ENCODE results near the gene ZSWIM6.

GRCh38 chr5:61410811-61411210, 78.8 kb downstream of the ZSWIM6 start:
- TF ChIP-seq POLR2A (IDR thresholded peaks at IDR 0.05), result no peak
- TF ChIP-seq, protein P1, sequence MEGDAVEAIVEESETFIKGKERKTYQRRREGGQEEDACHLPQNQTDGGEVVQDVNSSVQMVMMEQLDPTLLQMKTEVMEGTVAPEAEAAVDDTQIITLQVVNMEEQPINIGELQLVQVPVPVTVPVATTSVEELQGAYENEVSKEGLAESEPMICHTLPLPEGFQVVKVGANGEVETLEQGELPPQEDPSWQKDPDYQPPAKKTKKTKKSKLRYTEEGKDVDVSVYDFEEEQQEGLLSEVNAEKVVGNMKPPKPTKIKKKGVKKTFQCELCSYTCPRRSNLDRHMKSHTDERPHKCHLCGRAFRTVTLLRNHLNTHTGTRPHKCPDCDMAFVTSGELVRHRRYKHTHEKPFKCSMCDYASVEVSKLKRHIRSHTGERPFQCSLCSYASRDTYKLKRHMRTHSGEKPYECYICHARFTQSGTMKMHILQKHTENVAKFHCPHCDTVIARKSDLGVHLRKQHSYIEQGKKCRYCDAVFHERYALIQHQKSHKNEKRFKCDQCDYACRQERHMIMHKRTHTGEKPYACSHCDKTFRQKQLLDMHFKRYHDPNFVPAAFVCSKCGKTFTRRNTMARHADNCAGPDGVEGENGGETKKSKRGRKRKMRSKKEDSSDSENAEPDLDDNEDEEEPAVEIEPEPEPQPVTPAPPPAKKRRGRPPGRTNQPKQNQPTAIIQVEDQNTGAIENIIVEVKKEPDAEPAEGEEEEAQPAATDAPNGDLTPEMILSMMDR (IDR thresholded peaks at IDR 0.05), result no peak

Data from heart left ventricle (tissue), 13 donors.